GM20000 (cell line): ENCODE measurements around the gene ZNF554.

ENCODE experiments used
- DNase-seq: peaks from one replicate; pipeline ENCODE4 v3.0.0; 2012; ENCODE audit warnings: low spot score
- TF ChIP-seq, protein P1 (sequence below): IDR thresholded peaks from 2 replicates; pipeline ENCODE4 v1.5.1; 2012; ENCODE audit warnings: mild to moderate bottlenecking, control low read depth; ENCODE audit errors: extremely low read depth, missing control alignments

The ZNF554 gene

DNA sequence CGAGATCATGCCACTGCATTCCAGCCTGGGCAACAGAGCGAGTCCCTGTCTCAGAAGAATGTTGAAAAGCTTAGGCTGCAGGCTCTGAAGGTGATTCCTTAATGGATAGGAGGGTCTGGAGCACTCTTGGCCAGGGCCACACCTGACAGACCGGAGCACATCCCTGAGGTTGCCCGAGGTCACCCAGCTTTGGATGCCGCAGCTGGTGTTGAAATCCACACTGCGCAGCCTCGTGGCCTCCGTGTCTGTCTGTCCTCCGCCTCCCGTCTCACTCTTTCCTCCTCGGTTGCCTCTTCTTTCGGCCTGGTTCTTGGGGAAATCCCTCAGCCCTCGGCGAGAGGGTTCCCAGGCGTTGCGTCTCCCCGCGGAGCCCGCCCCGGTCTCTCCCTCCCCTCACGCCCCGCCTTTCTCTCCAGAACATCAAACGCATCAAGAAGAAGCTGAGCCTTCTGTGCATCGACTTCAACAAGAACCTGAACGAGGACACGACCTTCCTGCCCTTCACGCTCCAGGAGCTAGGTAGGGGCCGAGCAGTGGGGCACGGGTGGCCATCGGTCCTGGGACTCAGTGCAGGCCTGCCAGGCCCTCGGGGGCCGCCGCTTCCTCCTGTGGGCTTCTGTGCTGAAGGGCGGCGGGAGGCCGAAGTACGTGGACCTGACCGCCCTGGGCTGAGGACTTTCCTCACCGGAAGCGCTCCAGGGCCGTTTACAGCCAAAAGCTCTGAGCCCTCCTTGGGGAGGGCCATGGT is 20.2 kb upstream of the ZNF554 start:
- TF ChIP-seq, protein P1, sequence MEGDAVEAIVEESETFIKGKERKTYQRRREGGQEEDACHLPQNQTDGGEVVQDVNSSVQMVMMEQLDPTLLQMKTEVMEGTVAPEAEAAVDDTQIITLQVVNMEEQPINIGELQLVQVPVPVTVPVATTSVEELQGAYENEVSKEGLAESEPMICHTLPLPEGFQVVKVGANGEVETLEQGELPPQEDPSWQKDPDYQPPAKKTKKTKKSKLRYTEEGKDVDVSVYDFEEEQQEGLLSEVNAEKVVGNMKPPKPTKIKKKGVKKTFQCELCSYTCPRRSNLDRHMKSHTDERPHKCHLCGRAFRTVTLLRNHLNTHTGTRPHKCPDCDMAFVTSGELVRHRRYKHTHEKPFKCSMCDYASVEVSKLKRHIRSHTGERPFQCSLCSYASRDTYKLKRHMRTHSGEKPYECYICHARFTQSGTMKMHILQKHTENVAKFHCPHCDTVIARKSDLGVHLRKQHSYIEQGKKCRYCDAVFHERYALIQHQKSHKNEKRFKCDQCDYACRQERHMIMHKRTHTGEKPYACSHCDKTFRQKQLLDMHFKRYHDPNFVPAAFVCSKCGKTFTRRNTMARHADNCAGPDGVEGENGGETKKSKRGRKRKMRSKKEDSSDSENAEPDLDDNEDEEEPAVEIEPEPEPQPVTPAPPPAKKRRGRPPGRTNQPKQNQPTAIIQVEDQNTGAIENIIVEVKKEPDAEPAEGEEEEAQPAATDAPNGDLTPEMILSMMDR, result no peak
- no peak for DNase-seq

DNA sequence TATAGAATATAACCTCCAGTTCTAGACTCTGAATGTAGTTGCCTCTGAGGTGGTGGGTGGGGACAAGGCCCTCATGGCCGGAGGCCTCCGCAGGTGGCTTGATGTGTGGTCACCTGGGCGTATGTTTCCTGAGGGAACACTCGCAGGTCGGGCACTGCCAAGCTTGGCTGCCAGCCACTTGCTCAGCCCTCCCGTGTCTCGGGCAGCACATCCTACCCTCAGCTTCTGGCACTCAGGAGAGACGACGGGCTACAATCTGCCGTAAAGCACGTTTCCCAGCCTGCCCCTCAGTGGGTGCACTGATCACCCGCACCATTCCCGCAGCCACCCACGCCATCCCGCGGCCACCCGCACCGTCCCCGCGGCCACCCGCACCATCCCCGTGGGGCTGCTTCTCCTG is 19.2 kb upstream of the ZNF554 start:
- peak; percentile 34 for DNase-seq
- TF ChIP-seq, protein P1, result no peak

DNA sequence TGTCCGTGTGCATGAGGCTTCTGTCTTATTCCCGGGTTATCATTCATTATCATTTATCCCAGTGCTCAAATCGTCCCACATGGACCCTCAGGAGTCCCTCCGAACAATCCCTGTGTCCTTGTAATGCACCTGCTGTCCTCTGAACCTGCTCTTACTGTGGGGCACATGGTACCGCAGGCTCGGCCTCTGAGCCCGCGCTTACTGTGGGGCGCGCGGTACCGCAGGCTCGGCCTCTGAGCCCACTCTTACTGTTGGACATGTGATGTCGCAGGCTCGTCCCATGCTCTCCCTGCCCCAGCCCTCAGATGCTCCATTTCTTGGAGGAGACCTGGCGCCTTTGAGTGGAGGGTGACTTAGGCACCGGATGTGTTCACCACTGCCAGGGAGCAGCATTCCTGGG is 16.8 kb upstream of the ZNF554 start:
- no peak for DNase-seq
- TF ChIP-seq, protein P1, result no peak

DNA sequence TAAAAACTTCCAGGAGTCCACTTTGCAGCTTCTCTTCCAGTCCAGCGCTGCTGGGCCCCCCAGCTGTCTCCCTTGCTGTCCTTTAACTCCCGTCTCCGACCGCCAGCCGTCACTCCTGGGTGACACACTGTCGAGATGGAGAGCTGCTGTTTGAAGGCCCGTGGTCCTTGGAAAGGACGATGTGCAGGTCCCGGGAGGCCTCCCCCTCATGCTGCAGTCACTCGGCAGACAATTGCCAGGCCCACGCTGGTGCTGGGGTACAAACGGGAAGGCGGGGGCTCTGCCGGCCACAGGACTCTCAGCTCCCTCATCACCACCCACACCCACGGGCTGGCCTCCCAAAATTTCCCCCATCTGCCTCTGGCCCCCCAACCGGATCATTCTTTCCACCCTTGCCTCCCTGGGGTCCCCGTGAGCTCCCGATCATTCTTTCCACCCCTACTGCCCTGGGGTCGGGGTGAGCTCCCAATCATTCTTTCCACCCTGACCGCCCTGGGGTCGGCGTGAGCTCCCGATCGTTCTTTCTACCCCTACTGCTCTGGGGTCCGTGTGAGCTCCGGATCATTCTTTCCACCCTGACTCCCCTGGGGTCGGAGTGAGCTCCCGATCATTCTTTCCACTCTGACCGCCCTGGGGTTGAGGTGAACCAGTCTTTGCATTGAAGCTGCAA is 16.0 kb upstream of the ZNF554 start:
- TF ChIP-seq, protein P1, result no peak
- no peak for DNase-seq

DNA sequence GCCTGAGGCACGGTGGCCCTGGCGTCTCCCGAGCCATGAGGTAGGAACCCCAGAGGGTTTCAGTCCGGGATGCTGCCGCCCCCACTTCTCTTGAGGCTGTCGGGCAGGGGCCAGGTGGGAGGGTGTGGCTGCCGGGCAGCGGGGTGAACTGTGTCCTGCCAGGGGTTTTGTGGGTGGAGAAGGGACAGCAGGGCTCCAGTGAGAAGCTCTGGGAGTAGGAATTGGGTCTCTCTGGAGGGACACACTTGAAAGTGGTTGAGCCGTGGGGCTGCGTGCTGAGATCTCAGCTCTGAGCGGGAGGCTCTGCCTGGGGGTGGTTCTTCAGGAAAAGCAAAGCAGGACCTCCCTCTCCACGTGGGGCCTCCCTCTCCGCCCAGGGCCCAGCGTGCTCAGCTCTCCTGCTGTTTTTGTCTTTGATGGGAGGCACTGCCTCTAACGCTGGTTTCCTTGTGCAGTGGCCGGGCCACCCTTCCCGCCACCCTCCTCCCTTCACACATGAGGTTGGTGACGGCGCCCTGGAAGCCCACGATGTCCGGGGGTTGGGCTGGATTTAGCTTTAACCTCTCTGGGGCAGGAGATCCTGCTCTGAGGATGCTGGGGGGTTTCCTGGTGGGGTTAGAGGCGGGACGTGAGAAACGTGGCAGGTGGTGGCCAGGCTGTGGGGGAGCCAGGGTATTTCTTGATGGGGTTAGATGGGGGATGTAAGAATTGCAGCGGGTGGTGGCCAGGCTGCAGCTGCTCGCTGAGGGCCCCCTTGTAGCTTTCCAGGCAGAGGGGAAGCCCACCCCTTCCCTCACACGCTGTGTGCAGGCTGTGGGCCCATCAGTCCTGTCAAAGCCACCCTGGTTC is 15.3 kb upstream of the ZNF554 start:
- peak; percentile 19 for DNase-seq
- TF ChIP-seq, protein P1, result no peak

DNA sequence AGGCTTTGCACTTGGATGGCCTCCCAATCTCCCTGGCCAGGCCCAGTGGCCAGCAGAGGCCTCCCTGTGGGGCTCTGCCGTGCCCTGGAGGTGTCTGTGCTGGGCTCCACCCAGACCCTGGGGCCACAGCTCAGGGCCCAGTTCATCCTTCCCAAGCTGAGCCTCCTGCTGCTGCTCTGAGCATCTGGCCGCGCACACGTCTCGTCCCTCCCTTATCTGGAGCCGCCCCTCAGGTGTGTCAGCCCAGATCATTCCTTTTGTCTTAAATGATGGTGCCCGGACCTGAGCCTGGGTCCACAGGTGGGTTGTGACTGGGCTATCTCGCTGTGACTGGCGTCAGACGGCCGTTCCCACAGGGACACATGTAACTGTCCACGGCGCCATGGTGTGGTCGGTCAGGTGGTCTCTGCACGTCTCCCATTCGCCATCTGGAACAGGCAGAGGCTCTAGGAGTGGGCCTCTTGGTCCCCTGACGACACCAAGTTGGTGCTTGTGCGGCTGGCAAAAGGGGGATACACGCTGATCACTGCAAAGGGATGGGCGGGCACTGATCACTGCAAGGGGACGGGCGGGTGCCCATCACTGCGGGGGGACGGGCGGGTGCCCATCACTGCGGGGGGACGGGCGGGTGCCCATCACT is 14.3 kb upstream of the ZNF554 start:
- no peak for DNase-seq
- TF ChIP-seq, protein P1, result no peak
